ENCODE results near the gene DTD1.
A peak's percentile ranks its signal among the peaks of the same experiment; 100 is the strongest.

Gene DTD1

DNA sequence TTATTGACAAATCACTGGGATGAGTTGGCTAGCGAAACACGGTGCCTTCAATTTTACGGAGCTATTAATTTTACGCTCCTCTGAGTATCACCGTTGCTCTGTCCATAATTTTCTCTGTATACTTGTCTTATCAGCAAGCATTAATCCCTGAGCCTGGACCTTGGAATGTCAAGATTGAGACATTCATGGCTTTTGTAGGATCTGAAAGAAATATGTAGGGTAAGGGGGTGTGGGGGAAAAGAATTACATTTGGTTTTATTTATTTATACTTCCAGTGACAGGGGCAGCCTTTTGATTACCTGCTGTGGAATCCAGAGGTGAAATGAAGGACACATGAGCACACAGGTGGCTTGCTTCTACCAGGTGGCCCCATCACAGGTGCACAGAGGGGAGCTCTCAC is 46.6 kb downstream of the DTD1 start:
- TF ChIP-seq, protein P1, sequence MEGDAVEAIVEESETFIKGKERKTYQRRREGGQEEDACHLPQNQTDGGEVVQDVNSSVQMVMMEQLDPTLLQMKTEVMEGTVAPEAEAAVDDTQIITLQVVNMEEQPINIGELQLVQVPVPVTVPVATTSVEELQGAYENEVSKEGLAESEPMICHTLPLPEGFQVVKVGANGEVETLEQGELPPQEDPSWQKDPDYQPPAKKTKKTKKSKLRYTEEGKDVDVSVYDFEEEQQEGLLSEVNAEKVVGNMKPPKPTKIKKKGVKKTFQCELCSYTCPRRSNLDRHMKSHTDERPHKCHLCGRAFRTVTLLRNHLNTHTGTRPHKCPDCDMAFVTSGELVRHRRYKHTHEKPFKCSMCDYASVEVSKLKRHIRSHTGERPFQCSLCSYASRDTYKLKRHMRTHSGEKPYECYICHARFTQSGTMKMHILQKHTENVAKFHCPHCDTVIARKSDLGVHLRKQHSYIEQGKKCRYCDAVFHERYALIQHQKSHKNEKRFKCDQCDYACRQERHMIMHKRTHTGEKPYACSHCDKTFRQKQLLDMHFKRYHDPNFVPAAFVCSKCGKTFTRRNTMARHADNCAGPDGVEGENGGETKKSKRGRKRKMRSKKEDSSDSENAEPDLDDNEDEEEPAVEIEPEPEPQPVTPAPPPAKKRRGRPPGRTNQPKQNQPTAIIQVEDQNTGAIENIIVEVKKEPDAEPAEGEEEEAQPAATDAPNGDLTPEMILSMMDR (IDR thresholded peaks at IDR 0.05; ENCODE audit: control insufficient read depth, insufficient read depth, low read depth, low read length, missing control alignments) = no peak
- no peak for DNase-seq (ENCODE audit: low read depth)
- H3K4me3 ChIP-seq (ENCODE audit: control insufficient read depth, low read depth, low read length) = no peak overlapping the region

DNA sequence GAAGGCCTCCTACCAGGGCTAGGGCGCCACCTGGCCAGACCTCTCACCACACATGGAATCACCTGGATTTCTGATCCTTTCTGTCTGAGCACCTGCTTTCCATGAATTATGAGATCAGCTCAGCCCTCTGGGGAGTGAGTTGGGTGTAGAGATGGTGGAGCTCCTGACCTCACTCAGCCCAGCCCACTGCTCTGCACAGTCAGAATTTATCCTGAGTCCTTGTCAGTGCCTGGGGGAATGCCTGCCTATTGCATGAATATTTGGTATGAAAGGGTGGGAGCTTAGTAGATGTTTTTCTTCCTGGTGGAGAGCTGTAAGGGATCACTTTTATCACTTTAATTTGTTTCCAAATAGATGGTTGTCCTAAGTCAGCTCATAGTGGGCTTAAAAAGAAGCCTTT is 47.5 kb downstream of the DTD1 start:
- TF ChIP-seq, protein P1 (IDR thresholded peaks at IDR 0.05; ENCODE audit: control insufficient read depth, insufficient read depth, low read depth, low read length, missing control alignments) = no peak
- H3K4me3 ChIP-seq (ENCODE audit: control insufficient read depth, low read depth, low read length) = no peak overlapping the region
- no peak for DNase-seq (ENCODE audit: low read depth)

DNA sequence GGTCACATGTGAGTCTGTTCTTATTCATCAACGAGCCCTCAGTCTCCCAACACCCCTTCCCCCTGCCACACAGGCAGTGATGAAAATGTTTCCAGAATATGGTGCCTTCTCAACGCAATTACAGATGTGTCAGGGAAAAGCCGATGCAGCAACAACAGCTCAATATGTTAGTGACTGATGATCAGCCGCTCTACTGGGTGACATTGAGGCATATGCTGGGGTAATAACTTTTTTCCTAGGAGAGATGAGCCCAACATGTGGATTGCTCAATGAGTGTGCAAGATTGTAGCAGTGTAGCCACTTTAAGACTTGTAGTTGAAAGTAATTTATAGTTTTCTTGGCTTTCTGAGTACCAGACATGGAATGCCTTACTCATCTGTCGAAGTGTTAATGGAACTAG is 49.4 kb downstream of the DTD1 start:
- TF ChIP-seq, protein P1 (IDR thresholded peaks at IDR 0.05; ENCODE audit: control insufficient read depth, insufficient read depth, low read depth, low read length, missing control alignments) = no peak
- no peak overlapping the region for H3K4me3 ChIP-seq (ENCODE audit: control insufficient read depth, low read depth, low read length)
- DNase-seq (ENCODE audit: low read depth) = peak; percentile 17

DNA sequence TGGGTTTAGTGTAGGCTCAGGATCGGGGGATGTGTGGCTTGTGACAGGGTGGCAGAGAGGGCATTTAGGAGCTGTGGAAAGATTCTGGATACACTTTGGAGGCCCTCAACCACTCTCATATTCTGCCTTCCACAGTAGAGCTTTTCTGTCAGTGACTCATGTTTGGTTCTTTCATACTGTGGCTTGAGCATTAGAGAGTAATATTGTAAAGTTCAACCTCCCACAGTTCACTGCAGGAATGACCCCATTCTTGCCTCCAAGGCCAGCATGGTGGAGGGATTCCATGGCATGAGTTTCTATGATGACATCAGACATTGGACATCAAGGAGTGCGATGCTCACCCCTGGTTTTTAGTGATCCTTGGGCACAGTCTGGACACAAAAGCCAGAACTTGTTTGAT is 50.9 kb downstream of the DTD1 start:
- DNase-seq (ENCODE audit: low read depth) = no peak
- TF ChIP-seq, protein P1 (IDR thresholded peaks at IDR 0.05; ENCODE audit: control insufficient read depth, insufficient read depth, low read depth, low read length, missing control alignments) = no peak

DNA sequence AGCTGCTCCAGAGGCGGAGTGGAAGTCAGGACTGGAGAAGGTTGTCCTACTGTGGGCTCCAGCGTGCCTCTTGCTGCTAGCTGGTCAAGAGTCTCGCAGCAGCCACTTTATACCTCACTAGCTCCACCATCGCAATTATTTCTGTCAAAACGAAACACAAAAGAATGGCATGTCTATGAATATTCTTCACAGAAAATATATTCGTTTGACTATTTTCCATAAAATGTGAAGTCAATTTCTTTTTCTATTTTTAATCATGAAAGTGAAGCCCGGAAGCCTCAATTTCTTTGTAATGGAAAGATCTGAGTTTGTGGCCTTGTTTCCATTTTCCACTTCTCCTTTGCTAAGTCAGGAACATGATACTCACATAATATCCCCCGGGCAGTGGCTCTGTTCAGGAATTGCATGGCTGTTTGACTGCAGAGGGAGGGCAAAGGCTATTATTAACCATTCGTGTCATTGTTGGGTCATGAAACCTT is 51.7 kb downstream of the DTD1 start:
- H3K4me3 ChIP-seq (ENCODE audit: control insufficient read depth, low read depth, low read length) = no peak overlapping the region
- no peak for DNase-seq (ENCODE audit: low read depth)
- TF ChIP-seq, protein P1 (IDR thresholded peaks at IDR 0.05; ENCODE audit: control insufficient read depth, insufficient read depth, low read depth, low read length, missing control alignments) = no peak

More for the DNA sequence above, 50.9 kb downstream of the DTD1 start:
- no peak overlapping the region for H3K4me3 ChIP-seq (ENCODE audit: control insufficient read depth, low read depth, low read length)

DNA sequence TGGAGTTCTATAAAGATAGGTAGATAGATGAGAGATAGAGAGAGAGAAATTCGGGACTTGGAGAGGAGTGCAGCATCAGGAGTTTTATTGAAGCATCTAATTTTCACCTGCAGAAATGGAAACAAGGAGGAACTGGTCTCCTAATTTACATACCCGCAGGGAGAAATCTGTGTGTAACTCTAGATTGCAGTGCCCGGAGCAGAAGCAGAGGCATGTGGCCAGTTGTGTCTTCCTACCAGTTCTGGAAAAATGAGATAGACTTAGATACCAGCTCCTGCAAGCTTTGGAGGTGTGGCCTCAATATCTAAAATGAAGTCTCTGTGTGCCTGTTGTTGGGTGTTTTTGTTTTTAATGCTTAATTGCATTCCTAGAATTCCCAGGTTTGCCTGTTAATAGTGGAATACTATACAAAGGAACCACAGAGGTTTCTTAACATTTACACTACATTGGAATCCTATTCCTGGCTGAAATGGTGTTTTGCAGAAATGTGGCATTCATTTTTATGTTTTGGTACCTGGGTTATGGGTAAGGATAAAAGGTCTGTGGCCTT is 57.4 kb downstream of the DTD1 start:
- no peak overlapping the region for H3K4me3 ChIP-seq (ENCODE audit: control insufficient read depth, low read depth, low read length)
- no peak for DNase-seq (ENCODE audit: low read depth)
- TF ChIP-seq, protein P1 (IDR thresholded peaks at IDR 0.05; ENCODE audit: control insufficient read depth, insufficient read depth, low read depth, low read length, missing control alignments) = no peak
